ENCODE results near the gene COL28A1. TPM values are rescaled to one million over a fixed set of nuclear protein-coding genes. Genes with fewer than 3 reads are reported as not detected.

The COL28A1 gene
- total RNA-seq, 1 experiment from 2014 or later: 0.81 TPM

DNA sequence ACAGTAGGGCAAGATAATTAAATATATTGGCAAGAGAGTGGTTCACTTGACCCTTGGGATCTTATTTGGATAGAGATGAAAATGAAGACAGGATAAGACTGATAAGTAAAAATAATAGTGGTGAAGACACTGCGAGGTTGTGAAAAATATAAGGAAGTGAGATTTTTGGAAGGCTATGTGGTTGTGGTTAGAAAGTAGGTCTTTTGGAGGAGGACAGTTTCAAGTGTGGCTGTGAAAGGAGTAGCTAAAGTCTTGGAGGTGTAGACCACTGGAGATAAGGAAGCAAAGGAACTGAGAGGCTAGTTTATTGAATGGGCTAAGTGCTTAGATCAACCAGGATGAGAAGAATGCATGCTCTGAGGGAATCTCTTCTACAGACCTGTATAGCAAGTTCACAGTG lies 42.2 kb upstream of the COL28A1 start (continued):
- TF ChIP-seq, protein P1, sequence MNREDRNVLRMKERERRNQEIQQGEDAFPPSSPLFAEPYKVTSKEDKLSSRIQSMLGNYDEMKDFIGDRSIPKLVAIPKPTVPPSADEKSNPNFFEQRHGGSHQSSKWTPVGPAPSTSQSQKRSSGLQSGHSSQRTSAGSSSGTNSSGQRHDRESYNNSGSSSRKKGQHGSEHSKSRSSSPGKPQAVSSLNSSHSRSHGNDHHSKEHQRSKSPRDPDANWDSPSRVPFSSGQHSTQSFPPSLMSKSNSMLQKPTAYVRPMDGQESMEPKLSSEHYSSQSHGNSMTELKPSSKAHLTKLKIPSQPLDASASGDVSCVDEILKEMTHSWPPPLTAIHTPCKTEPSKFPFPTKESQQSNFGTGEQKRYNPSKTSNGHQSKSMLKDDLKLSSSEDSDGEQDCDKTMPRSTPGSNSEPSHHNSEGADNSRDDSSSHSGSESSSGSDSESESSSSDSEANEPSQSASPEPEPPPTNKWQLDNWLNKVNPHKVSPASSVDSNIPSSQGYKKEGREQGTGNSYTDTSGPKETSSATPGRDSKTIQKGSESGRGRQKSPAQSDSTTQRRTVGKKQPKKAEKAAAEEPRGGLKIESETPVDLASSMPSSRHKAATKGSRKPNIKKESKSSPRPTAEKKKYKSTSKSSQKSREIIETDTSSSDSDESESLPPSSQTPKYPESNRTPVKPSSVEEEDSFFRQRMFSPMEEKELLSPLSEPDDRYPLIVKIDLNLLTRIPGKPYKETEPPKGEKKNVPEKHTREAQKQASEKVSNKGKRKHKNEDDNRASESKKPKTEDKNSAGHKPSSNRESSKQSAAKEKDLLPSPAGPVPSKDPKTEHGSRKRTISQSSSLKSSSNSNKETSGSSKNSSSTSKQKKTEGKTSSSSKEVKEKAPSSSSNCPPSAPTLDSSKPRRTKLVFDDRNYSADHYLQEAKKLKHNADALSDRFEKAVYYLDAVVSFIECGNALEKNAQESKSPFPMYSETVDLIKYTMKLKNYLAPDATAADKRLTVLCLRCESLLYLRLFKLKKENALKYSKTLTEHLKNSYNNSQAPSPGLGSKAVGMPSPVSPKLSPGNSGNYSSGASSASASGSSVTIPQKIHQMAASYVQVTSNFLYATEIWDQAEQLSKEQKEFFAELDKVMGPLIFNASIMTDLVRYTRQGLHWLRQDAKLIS (CRISPR knock-in tag; IDR thresholded peaks at IDR 0.05; ENCODE audit: borderline replicate concordance): no peak
- TF ChIP-seq, protein P2, sequence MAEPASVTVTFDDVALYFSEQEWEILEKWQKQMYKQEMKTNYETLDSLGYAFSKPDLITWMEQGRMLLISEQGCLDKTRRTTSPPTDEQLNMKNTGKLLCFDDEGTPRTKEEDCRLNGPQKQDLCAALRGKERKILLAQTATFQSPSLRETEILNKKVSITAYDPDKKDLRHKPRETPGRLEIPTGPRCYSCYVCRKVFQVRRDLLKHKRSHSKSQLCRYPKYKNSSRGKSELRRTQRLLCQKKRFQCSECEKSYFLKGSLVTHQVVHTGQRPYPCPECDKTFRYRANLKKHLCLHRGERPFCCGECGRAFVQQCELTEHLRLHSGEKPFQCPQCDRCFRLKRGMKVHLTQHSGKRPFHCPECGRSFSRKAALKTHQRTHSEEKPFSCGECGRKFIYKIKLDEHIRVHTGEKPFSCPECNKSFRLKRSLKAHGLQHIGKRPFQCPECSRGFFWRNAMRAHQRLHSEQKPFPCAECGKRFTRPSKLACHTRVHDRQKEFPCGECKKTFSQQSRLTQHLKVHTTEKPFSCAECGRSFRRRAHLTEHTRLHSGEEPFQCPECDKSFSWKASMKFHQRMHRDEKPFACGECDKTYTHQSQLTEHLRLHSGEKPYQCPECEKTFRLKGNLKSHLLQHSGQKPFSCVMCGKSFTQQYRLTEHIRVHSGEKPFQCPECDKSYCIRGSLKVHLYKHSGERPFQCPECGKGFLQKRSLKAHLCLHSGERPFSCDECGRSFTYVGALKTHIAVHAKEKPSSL (CRISPR knock-in tag; conservative IDR thresholded peaks at IDR 0.05): no peak
- TF ChIP-seq, protein P3, sequence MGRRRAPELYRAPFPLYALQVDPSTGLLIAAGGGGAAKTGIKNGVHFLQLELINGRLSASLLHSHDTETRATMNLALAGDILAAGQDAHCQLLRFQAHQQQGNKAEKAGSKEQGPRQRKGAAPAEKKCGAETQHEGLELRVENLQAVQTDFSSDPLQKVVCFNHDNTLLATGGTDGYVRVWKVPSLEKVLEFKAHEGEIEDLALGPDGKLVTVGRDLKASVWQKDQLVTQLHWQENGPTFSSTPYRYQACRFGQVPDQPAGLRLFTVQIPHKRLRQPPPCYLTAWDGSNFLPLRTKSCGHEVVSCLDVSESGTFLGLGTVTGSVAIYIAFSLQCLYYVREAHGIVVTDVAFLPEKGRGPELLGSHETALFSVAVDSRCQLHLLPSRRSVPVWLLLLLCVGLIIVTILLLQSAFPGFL (CRISPR knock-in tag; IDR thresholded peaks at IDR 0.05; ENCODE audit: borderline replicate concordance): no peak
- TF ChIP-seq FOXK1 (CRISPR knock-in tag; IDR thresholded peaks at IDR 0.05): no peak
- TF ChIP-seq, protein P4, sequence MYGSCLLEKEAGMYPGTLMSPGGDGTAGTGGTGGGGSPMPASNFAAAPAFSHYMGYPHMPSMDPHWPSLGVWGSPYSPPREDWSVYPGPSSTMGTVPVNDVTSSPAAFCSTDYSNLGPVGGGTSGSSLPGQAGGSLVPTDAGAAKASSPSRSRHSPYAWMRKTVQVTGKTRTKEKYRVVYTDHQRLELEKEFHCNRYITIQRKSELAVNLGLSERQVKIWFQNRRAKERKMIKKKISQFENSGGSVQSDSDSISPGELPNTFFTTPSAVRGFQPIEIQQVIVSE (CRISPR knock-in tag; IDR thresholded peaks at IDR 0.05; ENCODE audit: borderline replicate concordance): no peak
- TF ChIP-seq, protein P5, sequence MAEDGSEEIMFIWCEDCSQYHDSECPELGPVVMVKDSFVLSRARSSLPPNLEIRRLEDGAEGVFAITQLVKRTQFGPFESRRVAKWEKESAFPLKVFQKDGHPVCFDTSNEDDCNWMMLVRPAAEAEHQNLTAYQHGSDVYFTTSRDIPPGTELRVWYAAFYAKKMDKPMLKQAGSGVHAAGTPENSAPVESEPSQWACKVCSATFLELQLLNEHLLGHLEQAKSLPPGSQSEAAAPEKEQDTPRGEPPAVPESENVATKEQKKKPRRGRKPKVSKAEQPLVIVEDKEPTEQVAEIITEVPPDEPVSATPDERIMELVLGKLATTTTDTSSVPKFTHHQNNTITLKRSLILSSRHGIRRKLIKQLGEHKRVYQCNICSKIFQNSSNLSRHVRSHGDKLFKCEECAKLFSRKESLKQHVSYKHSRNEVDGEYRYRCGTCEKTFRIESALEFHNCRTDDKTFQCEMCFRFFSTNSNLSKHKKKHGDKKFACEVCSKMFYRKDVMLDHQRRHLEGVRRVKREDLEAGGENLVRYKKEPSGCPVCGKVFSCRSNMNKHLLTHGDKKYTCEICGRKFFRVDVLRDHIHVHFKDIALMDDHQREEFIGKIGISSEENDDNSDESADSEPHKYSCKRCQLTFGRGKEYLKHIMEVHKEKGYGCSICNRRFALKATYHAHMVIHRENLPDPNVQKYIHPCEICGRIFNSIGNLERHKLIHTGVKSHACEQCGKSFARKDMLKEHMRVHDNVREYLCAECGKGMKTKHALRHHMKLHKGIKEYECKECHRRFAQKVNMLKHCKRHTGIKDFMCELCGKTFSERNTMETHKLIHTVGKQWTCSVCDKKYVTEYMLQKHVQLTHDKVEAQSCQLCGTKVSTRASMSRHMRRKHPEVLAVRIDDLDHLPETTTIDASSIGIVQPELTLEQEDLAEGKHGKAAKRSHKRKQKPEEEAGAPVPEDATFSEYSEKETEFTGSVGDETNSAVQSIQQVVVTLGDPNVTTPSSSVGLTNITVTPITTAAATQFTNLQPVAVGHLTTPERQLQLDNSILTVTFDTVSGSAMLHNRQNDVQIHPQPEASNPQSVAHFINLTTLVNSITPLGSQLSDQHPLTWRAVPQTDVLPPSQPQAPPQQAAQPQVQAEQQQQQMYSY (CRISPR knock-in tag; IDR thresholded peaks at IDR 0.05): no peak
- TF ChIP-seq ZNF121 (CRISPR knock-in tag; IDR thresholded peaks at IDR 0.05): no peak
- TF ChIP-seq TCF7 (CRISPR knock-in tag; IDR thresholded peaks at IDR 0.05; ENCODE audit: low read depth): no peak
- TF ChIP-seq, protein P6, sequence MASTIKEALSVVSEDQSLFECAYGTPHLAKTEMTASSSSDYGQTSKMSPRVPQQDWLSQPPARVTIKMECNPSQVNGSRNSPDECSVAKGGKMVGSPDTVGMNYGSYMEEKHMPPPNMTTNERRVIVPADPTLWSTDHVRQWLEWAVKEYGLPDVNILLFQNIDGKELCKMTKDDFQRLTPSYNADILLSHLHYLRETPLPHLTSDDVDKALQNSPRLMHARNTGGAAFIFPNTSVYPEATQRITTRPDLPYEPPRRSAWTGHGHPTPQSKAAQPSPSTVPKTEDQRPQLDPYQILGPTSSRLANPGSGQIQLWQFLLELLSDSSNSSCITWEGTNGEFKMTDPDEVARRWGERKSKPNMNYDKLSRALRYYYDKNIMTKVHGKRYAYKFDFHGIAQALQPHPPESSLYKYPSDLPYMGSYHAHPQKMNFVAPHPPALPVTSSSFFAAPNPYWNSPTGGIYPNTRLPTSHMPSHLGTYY (CRISPR knock-in tag; IDR thresholded peaks at IDR 0.05): no peak
- no peak for TF ChIP-seq SMAD4 (CRISPR knock-in tag; IDR thresholded peaks at IDR 0.05)
- TF ChIP-seq NFATC4 (CRISPR knock-in tag; IDR thresholded peaks at IDR 0.05): no peak

DNA sequence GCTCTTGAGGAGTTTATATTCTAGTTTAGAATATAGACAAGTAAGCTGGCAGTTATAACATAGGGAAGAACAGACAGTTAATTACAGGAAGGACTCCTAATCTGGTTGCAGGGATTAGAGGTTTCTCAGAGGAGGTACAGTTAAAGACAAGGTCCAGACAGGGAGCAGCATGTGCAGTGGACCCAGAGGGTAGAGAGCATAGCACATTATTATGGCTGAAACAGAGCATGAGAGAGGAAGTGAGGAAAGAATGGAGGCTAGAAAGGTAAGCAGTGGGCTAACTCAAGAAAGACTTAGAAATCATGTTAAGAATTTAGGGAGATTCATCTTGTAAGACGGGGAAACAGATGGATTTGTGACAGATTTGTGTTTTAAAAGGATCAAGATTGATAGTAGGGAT lies 40.7 kb upstream of the COL28A1 start:
- Mint-ChIP-seq H3K9me3 (no peaks in the 10 kb centered on the region), H3K4me1 (peaks cover under 1% of the 10 kb centered on the region), H3K27me3 (ENCODE audit: low read depth) (no peaks in the 10 kb centered on the region), H3K27ac (no peak overlapping the region), H3K36me3 (0 out of 2 replicates have a peak, but pooled peaks cover 12% of the 10 kb centered on the region), H3K4me3 (no peak overlapping the region)
- ChIA-PET CTCF (no interaction called here), POLR2A (no interaction called here)
- no peak for TF ChIP-seq EMX1 (CRISPR knock-in tag; IDR thresholded peaks at IDR 0.05)
- TF ChIP-seq, protein P7, sequence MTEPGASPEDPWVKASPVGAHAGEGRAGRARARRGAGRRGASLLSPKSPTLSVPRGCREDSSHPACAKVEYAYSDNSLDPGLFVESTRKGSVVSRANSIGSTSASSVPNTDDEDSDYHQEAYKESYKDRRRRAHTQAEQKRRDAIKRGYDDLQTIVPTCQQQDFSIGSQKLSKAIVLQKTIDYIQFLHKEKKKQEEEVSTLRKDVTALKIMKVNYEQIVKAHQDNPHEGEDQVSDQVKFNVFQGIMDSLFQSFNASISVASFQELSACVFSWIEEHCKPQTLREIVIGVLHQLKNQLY (CRISPR knock-in tag; IDR thresholded peaks at IDR 0.05): no peak
- TF ChIP-seq, protein P8, sequence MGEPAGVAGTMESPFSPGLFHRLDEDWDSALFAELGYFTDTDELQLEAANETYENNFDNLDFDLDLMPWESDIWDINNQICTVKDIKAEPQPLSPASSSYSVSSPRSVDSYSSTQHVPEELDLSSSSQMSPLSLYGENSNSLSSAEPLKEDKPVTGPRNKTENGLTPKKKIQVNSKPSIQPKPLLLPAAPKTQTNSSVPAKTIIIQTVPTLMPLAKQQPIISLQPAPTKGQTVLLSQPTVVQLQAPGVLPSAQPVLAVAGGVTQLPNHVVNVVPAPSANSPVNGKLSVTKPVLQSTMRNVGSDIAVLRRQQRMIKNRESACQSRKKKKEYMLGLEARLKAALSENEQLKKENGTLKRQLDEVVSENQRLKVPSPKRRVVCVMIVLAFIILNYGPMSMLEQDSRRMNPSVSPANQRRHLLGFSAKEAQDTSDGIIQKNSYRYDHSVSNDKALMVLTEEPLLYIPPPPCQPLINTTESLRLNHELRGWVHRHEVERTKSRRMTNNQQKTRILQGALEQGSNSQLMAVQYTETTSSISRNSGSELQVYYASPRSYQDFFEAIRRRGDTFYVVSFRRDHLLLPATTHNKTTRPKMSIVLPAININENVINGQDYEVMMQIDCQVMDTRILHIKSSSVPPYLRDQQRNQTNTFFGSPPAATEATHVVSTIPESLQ (CRISPR knock-in tag; IDR thresholded peaks at IDR 0.05): no peak
- no peak for TF ChIP-seq ATF1 (CRISPR knock-in tag; IDR thresholded peaks at IDR 0.05)
- TF ChIP-seq FOXP1 (CRISPR knock-in tag; IDR thresholded peaks at IDR 0.05; ENCODE audit: borderline replicate concordance): no peak
- TF ChIP-seq CBFB (CRISPR knock-in tag; IDR thresholded peaks at IDR 0.05; ENCODE audit: low read depth): no peak
- no peak for ATAC-seq
- DNase-seq (ENCODE audit: low spot score): no peak
